HG03025 (cell line): ENCODE data around the gene JMJD8.

Experiments used
- ATAC-seq: cut with Tn5 transposase; IDR thresholded peaks from one replicate; pipeline ENCODE4 v1.9.1; 2021; ENCODE audit warnings: mild to moderate bottlenecking, moderate library complexity; ENCODE audit not compliant: unreplicated experiment, low FRiP score

The JMJD8 gene

DNA sequence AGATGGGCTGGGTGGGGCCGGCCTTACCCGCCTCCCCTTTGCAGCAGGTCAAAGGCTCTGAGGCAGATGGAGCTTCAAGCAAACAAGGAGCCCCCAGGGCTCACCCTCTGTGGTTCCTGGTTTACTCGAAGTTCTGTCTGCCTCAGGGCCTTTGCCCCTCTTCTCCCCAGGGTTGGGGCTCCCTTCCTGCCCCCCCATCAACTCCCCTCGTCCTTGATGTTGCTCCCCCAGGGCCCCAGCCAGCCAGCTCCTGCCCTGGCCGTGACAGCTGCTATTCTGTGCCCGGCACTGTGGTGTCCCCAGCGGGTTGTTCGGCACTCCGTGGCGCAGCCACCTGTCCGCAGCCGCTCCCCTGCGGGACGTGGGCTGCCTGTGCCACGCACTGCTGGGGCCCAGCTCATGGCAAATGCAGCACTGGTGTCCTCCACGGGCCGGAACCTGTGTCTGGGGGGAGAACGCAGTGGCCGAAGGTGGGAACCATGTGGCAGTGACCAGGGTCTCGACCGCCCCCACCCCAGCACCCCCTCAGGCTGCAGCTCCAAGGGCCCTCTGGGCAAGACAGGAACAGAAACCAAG, 26.5 kb upstream of the JMJD8 start:
- no peak for ATAC-seq

DNA sequence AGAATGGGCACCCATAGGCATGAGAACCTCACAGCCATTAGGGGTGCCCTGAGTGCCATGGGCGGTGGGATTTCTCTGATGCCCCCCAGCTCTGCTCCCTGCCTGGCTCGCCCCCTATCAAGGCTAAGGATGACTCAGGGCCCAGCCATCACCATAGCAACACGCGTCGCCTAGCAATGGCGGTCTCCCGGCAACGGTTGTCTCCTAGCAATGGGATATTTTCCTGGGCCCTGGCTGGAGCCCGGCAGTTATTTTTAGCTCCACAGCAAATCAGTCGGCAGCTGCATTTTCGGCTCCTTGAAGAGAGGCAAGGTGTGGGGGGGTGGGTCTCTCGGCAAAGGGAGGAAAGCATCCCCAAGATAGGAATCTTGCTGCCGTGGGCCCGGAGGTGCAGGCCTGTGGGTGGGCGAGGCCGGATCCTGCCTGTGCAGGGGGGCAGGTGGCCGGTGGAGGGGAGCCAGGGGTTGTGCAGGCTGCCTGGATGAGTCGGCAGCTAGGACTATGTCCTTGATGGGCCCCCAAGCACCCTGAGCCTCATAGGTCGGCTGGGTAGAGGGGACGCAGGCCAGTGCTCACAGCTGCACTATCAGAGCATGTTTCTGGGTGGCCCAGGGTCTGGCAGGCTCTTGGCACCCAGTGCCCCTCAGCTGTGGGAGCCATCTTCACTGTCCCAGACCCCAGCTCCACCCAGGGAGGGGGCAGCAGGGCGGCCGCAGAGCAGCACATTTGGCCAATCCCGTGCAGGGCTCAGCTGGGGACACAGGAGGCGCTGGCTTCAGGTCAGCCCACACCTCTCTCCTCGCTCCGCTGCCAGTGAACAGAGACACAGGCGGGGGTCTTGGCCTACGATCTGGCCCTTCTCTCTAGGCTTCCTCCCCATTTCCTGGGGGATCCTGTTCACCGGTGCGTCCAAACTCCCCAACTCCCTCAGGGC, 25.7 kb upstream of the JMJD8 start:
- no peak for ATAC-seq

DNA sequence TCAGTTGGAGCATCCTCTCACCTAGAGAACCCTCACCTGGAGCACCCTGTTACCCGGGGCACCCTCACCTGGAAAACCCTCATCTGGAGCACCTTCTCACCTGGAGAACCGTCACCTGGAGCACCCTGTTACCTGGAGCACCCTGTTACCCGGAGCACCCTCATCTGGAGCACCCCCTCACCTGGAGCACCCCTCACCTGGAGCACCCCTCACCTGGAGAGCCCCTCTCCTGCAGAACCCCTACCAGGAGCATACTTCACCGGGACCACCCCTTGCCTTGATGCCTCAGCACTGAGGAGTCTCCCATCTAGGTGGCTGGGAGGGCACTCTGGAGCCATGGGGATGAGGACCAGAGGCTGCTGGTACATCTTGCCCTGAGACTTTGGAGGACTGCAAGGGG, 24.8 kb upstream of the JMJD8 start:
- no peak for ATAC-seq

DNA sequence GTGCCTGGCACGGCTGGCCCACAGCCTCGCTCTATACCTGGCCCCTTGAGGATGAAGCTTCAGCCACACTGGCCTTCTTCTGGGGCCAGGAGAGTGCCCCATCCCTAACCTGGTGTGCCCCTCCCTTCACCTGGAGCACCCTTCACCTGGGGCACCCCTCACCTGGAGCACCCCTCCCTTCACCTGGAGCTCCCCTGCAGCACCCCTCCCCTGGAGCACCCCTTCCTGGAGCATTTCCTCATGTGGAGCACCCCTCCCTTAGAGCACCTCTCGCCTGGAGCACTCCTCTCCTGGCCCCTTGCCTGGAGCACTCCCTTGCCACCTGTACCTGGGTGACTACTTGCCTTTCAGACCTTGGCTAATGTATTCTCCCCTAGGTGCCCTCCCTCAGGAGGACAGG, 23.9 kb upstream of the JMJD8 start:
- ATAC-seq: no peak

DNA sequence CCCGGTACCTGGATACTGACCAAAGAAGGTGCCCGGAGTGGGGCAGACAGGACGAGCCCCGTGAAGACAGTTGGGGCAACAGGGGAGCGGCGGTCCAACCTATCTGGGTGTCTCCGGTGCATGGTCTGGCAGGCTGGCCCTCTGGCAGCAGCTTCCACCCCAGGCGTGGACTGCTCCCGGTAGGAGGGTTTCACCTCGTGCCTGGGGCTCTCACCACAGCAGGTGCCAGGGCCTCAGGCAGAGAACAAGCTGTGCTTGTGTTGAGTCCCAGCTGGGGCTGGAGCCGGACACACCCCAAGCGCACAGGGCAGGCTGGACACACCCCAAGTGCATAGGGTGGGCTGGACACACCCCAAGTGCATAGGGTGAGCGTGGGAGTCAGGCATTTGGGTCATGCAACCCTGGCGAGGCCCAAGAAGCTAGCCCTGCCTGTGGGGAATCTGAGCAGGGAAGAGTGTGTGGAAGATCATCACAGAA, 23.0 kb upstream of the JMJD8 start:
- ATAC-seq: no peak

DNA sequence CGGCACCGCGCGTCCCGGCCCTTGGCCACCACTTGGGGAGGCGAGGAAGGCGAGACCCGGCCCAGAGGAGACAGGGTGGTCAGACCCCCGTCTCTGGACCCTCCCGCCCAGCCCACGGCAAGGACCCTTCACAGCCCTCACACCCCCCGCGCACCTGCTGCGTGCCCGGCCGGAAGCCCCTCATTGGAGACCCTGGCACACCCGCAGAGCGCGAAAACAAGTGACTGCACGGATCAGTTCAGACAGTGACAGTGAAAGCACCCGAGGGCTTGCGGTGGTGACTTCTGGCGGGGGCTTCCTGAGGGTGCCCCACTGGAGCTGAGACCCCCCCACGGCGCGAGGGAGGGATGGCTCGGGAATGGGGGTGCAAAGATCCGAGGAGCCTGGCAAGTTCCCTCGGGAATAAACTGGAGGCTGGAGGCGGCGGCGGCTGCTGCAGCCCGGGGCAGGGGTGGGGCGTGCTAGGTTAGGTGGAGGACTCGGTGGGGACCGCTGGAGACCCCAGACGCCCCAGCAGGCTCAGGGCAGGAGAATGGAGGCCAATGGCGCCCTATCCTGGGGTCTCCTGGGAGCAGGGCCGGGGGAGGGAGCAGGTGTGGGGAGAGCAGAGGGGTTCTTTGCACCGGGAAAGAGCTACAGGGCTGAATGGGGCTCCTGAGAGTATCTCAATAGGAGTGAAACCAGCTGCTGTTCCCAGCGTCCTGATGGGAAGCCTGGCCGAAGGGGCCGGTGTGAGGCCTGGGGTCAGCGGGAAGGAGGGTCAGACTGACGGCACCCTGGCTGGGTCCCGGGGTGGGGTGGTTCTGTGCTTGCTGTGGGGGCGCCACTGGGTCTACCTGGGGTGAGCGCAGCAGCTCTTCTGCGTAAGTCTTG, 22.3 kb upstream of the JMJD8 start:
- no peak for ATAC-seq

DNA sequence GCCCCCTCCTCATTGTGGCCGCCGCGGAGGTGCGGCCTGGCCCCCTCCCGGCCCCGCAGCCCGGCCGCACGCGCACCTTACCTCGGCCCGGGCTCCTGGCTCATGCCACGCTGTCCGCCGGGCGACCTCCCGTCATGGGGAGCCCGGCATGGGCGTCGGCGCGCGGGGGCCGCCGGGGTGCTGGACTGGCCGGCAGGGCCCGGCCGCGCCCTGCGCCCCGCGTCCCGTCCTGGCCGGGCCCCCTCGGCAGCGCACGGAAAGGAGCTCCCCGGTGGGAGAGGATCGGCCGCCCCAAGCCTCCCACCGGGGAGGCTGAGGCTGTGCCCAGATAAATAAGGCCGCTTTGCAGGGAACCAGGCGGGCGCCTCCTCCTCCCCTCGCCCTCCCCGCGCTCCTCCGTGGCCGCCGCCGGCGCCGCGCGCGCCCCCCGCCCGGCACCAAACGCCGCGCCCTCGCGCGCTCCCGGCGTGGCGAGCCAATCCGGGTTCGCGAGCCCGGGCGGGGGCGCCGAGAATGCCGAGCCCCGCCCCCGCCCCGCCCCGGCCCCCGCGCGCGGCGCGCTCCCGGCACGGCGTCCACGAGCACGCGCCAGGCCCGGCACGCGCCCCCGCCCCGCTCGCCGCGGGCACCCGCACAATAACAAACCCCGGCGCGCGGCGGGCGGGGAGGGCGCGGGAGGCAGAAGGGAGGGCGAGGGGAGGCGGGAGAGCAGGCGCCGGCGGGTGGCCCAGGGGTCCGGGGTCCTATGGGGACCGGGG, 21.5 kb upstream of the JMJD8 start, which contains the start of gene FBXL16:
TSS of gene FBXL16 (minus strand) at position 371 of the 758 bp plus-strand sequence. CDS start 8,396 bp downstream, outside the sequence.
- ATAC-seq: no peak

DNA sequence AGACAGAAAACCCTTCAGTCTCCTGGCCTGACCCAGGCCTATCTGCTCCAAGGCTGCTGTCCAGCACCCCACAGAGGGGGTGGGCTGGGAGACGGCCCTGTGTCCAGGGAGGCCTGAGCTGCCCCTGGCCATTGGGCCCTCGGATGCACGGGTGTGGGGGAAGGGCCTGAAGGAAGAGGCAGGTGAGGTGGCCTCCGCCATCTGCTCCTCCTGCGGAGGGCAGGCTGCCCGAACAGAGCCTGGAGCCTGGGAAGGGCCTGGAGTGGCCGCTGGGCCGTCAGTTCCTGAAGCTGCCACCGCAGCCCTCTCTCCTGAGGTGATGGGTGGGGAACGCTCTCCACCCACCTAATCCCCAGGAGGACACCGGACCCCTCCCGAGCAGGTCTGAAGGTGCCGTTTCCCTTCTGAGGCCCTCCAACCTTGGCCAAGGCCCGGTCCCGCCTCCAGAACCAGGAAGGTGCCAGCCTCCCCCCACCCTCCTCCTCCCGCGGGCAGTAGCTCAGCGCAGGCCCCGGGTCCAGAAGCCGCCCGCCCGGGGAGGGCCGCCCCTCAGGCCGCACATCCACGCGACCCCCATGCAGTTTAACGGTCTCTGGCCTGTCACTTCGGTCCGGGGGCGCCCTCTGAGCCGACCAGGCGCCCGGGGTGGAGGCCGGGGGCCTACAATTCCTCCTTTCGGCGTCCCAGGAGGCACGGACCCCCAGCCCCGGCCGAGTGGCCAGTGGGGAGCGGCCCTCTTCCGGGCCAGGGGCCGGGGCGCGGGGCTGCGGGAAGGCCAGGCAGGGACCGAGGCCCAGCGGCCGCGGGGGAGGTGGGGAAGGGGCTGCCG, 20.6 kb upstream of the JMJD8 start:
- no peak for ATAC-seq

DNA sequence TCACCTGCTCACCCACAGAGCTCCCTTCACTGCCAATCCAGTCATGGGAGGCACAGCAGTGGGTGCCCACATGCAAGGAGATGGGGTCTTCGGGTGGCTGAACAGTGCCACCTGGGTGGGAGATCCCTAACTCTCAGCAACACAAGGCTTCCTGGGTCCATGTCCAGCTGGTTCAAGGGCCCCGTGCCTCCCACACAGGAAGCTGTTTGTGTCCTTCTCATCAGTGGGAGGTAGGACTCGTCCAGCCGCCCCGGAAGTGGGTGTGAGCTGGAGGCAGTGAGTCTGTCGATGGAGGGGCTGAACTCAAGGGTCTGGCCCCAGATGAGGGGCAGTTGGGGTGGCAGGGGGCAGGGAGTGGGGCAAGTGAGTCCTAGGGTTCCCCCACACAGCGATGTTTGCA, 19.9 kb upstream of the JMJD8 start:
- no peak for ATAC-seq

DNA sequence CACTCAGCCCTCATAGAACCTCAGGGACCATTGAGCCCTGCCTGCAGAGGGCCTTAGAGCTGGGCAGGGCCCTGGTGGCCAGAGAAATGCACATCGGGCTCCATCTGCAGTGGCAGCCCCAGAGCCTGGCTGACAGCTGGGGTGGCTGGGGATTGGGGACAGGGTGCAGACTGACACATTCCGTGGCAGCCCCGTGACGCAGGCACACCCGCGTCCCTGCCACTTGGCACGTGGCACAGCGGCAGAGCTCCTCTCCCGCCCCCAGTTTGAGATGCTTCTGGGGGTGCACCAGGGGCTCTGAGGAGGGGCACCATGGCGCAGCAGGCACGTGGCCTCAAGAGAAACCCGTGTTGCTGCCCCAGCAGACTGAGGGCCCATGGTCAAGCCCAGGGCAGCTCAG, 19.3 kb upstream of the JMJD8 start:
- ATAC-seq: no peak

DNA sequence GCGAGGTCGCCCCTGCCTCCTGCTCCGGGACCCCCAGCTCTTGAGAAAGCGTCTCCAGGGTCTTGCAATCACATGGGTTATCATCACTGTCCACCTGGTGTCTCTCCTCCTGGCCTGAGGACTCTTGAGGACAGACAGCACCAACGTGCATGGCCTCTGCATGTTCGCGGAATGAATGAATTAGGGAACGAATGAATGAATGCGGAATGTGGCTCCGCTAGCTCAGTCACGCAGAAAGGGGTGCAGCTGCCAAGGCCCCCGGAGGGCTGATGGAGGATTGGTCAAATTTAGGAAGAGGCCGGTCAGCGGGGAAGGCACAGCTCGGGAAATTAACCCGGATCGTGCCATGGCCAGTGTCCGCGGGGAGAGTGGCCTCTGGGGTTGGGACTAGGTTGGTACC, 18.2 kb upstream of the JMJD8 start:
- no peak for ATAC-seq

DNA sequence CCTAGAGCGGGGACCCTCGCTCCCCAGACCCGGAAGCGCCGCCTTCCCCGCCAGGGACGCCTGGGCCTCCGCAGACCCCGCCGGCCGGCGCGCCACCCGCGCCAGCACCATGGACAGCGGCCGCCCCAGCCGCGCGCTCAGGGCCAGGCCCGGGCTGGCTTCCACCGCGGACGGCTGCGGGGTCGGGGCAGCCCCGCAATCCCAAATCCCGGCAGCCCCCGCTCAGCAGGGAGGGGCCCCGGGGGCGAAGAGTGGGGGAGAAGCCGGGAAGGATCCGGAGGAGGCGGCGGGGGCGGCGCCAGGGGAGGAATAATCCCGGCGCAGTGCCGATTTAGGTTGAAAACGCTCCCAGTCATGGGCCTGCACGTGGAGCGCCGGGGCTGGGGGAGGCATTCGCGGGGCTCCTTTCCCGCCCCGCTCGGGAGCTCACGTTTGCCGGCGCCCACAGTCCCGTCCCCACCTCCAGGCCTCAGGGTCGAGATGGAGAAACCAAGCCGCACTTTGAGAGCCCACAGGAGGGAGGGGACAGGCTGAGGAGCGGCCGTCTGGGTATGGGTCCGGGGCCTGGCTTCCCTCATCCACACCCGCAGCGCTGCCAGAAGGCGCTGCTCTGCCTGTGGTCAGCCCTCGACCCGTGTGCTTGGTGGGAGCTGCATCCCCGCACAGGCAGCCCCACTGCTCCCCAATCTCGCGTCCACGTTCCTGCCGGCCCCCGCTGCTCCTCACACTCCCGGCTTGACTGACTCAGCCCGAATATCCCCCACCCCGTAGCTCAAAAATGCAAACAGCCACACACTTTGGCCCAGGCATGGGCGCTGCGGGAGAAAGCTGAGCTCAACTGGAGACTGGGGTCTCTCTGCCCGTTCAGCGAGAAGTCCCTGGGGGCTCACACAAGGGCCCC, 16.8 kb upstream of the JMJD8 start:
- no peak for ATAC-seq

DNA sequence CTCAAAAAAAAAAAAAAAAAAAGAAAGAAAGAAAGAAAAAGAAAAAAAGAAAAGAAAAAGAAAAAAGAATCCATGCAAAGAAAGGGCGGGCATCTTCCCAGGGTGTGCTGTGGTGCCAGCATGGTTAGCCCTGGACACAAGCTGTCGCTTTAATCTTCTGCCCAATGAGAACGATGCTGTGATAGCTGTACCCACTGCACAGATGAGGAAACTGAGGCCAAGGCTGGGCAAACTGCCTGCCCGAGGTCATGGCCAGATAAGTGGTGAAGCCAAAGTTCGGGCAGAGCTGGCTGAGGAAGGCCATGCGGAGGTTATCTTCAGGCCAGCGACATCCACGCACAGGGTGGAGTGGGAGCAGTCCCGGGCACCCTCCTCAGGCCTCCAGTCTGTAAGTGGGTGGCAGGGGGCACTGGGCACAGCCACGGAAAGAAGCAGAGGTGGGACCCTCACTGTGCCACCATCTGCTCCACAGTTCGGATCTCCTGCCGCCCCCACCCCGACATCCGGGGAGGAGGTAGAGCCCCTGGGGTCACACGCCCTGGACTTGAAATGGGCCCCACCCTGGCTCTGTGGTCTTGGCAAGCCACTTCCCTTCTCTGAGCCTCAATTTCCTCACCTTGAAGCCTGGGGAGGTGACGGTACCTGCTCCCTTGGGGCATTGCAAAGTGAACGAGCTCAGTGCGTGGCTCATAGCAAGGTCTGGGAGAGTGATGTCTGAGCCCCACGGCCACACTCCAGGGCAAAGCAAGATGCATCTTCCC, 15.0 kb upstream of the JMJD8 start:
- ATAC-seq: no peak

DNA sequence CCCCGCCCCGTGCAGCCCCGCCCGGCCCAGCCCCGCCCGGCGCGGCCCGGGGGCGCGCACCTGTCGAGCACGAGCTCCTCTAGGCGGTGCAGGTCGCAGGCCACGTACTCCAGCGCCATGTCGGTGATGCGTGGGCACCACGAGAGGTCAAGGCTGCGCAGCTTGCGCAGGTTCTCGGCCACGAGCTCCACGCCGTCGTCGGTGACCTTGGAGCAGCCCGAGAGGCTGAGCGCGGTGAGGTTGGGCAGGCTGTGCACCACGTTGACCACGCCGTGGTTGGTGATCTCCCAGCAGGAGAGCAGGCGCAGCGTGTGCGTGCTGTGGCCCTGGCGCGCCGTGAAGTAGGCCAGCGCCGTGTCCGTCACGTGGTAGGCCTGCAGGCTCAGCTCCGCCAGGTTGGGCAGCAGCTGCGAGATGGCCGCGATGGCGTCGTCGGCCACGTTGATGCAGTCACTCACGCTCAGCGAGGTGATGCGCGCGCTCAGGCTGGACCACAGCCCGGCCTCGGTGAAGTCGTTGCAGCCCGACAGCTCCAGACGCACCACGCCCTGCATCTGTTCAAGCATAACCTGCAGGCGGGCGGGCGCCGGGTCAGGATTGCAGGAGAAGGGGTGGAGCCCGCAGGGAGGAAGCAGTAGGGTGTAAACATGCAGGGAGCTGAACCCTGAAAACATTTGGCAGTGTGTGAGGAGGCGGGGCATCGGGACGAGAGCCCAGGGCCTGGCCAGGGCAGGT, 11.4 kb upstream of the JMJD8 start:
- no peak for ATAC-seq

DNA sequence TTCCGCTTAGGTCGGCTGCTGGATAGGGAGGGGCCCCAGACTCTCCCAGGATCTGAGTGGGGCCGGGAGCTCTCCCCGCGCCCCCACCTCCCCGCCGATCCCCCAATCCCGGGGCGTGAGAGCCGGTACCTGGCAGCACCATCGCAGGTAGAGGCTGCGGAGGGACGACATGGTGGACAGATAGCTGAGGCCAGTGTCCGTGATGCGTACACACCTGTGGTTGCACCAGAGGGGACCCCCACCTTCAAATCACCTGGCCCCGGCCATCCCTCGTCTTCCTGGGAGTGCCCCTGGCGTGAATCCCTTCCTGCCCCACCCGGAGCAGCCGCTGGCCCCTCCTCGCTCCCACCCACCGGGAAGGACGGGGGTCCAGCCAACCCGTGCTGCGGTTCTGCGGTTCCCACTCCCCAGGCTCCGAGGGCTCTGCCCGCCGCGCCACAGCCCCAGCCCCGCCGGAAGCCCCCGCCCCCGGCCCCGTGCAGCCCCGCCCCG, 10.8 kb upstream of the JMJD8 start:
- no peak for ATAC-seq

DNA sequence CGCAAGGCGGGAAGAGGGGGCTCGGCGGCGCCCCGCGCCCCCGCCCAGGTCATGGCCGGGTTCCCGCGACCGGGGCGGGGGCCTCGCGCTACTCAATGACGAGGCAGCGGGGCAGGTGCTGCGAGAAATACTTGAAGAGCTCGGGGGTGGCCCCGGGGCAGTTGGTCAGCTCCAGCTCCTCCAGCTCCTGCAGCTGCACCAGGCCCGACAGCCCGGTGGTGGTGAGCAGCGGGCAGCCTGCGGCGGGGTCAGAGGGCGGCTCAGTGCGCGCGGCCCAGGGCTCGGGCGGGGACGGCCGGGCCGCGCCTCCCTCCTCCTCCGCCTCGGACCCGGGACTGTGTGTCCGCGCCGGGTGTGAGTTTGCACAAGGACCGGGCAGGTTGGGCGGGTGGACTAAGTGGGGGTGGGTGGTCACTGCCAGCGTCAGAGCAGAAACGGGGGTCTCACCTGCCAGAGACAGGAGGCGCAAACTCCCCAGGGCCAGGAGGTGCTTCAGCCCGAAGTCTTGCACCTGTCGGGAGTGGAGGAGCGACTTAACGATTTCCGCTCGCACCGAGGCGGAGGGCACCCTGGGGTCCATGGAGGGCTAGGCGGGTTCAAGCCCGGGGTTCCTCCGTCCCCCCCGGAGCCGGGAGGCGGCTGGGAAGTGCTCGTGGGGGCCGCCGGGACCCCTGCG, 10.2 kb upstream of the JMJD8 start:
- ATAC-seq: no peak
